K562 (cell line): ENCODE data around the gene ATAD5. TPM values are rescaled to one million over a fixed set of nuclear protein-coding genes. Genes with fewer than 3 reads are reported as not detected.
A peak's percentile ranks its signal among the peaks of the same experiment; 100 is the strongest.

Experiments used
- ATF3 ChIP-seq, 2 experiments: fragments of 450-650 bp in 1 of 2; sonication (generic) in 1 of 2; formaldehyde crosslinking in 1 of 2; IDR thresholded peaks in 1 of 2; conservative IDR thresholded peaks in 1 of 2; 2 replicates each; pipeline versions ENCODE4 v1.6.1 to v1.8.1; 2016 to 2023; ENCODE audit warnings: mild to moderate bottlenecking in 2 of 2, moderate library complexity in 2 of 2, inconsistent platforms in 1 of 2, missing genetic modification reagents in 1 of 2
- BRD4 ChIP-seq: fragments of 200-600 bp; sonication (generic); IDR thresholded peaks from 2 replicates; pipeline ENCODE4 v1.6.1; 2017; ENCODE audit warnings: inconsistent platforms
- BRF2 ChIP-seq: IDR thresholded peaks from 3 replicates; pipeline ENCODE4 v1.6.1; 2011; ENCODE audit warnings: borderline replicate concordance, mild to moderate bottlenecking; ENCODE audit not compliant: insufficient read length, insufficient read depth
- CREB3L1 ChIP-seq: fragments of 450-650 bp; IDR thresholded peaks from 2 replicates; pipeline ENCODE4 v1.6.1; 2014; ENCODE audit warnings: low read depth, mild to moderate bottlenecking, moderate library complexity, borderline replicate concordance
- FIP1L1 ChIP-seq: fragments of 200-400 bp; formaldehyde crosslinking; IDR thresholded peaks from 2 replicates; pipeline ENCODE4 v1.6.1; 2018; ENCODE audit warnings: mild to moderate bottlenecking, low read depth, low read length; ENCODE audit not compliant: poor library complexity, severe bottlenecking
- FOXK1 ChIP-seq: sonication (generic); formaldehyde crosslinking; IDR thresholded peaks from 2 replicates; pipeline ENCODE4 v1.8.0; 2022; ENCODE audit warnings: missing genetic modification reagents, mild to moderate bottlenecking, borderline replicate concordance
- HDAC3 ChIP-seq: fragments of 450-650 bp; IDR thresholded peaks from 2 replicates; pipeline ENCODE4 v1.6.1; 2018; ENCODE audit warnings: borderline replicate concordance, mild to moderate bottlenecking, moderate library complexity; ENCODE audit not compliant: partially characterized antibody
- HINFP ChIP-seq: fragments of 450-650 bp; conservative IDR thresholded peaks from 2 replicates; pipeline ENCODE4 v1.6.1; 2016; ENCODE audit warnings: missing genetic modification characterization, low read depth, mild to moderate bottlenecking, control low read depth, missing compliant biosample characterization
- HNRNPK ChIP-seq: fragments of 200-400 bp; formaldehyde crosslinking; IDR thresholded peaks from one replicate; pipeline ENCODE4 v1.6.1; 2018; ENCODE audit warnings: mild to moderate bottlenecking, low read depth, low read length; ENCODE audit not compliant: poor library complexity, severe bottlenecking
- MYC ChIP-seq, 2 experiments: fragments of 250-450 bp in 1 of 2; sonication (Bioruptor Pico) in 1 of 2; IDR thresholded peaks; 2 replicates each; pipeline versions ENCODE4 v1.5.1 to v1.6.1; 2012 to 2021; ENCODE audit warnings: low read depth in 2 of 2, borderline replicate concordance in 1 of 2, improper control_type of control experiment in 1 of 2, low read length in 1 of 2, mild to moderate bottlenecking in 1 of 2, moderate library complexity in 1 of 2
- PRDM10 ChIP-seq: fragments of 450-650 bp; IDR thresholded peaks from 2 replicates; pipeline ENCODE4 v1.6.1; 2018; ENCODE audit not compliant: partially characterized antibody
- SRSF1 ChIP-seq: fragments of 200-400 bp; formaldehyde crosslinking; IDR thresholded peaks from 2 replicates; pipeline ENCODE4 v1.6.1; 2017; ENCODE audit warnings: mild to moderate bottlenecking, low read depth, low read length, moderate library complexity
- STAT5B ChIP-seq: fragments of 250-450 bp; sonication (Bioruptor Pico); IDR thresholded peaks from 2 replicates; pipeline ENCODE4 v1.8.0; 2021; ENCODE audit warnings: mild to moderate bottlenecking, inconsistent platforms
- TCF7 ChIP-seq: sonication (generic); IDR thresholded peaks from 2 replicates; pipeline ENCODE4 v1.6.1; 2016; ENCODE audit warnings: antibody characterized with exemption, borderline replicate concordance
- ZBED1 ChIP-seq: IDR thresholded peaks from 2 replicates; pipeline ENCODE4 v1.6.1; 2014
- ZNF436 ChIP-seq: fragments of 250-450, 450-650 bp; sonication (Bioruptor Pico); formaldehyde crosslinking; IDR thresholded peaks from 2 replicates; pipeline ENCODE4 v1.7.0; 2020; ENCODE audit warnings: mild to moderate bottlenecking
- polyA plus RNA-seq, 8 experiments: library from polyadenylated mRNA; depleted of rRNA in 4 of 8; stranded (reverse) in 5 of 8; unstranded in 3 of 8; fragments of >200 nt; fragmentation: Nextera tagmentation in 2 of 8; fragmentation: Illumina TruSeq in 1 of 8; extraction: Ambion mirVana in 2 of 8; extraction: Trizol in 1 of 8; gene quantifications; 2 replicates each; pipeline versions ENCODE4 v1.2.1 to v1.2.3, GENCODE V29; 2011 to 2014; ENCODE audit warnings: inconsistent platforms in 1 of 8, missing spikeins in 1 of 8
- total RNA-seq, 7 experiments: library from RNA; depleted of rRNA in 6 of 7; stranded (reverse); fragments of >200 nt in 6 of 7; fragmentation: Illumina TruSeq in 2 of 7; extraction: Trizol in 2 of 7; gene quantifications; 2 replicates each; pipeline versions ENCODE4 v1.2.1 to v1.2.3, GENCODE V29; 2011 to 2021; ENCODE audit warnings: low replicate concordance in 1 of 7

ATAD5 gene
- total and polyA plus RNA-seq, 9 of the 15 experiments (the other 6 are each of a cell fraction or from before 2014, with no cell fraction given), result 4.6 to 25.6 (median 19.5) TPM

- peak; percentile 87 for TF ChIP-seq PRDM10
- TF ChIP-seq FIP1L1, result no peak
- TF ChIP-seq ZBED1, result no peak
- TF ChIP-seq HINFP (tag), result no peak
- no peak for TF ChIP-seq BRF2
- no peak for TF ChIP-seq STAT5B (CRISPR knock-in tag)
- TF ChIP-seq BRD4, result no peak
- TF ChIP-seq ATF3 (IDR thresholded peaks at IDR 0.05), result no peak
- peak; percentile 78; the same call in 1 of the 2 replicates for TF ChIP-seq ATF3 (CRISPR knock-in tag; conservative IDR thresholded peaks at IDR 0.05)
- no peak for TF ChIP-seq FOXK1 (CRISPR knock-in tag)
- no peak for TF ChIP-seq TCF7
- TF ChIP-seq SRSF1, result 0 out of 2 replicates have a peak, but pooled peaks have one; percentile 61
- no peak for TF ChIP-seq ZNF436
- no peak for TF ChIP-seq HDAC3
- TF ChIP-seq CREB3L1, result no peak; the same call in 1 of the 2 replicates
- no peak for TF ChIP-seq HNRNPK
- no peak; the same call in 1 of the 2 replicates for TF ChIP-seq MYC (IDR thresholded peaks at IDR 0.05; ENCODE audit: low read depth, low read length)
- no peak for TF ChIP-seq MYC (CRISPR knock-in tag; IDR thresholded peaks at IDR 0.05; ENCODE audit: borderline replicate concordance, low read depth)
Observed at GRCh38 chr17:30831663-30832437, at the start of gene ATAD5 (continued).
